ENCODE results near the gene CCDC137.

Gene CCDC137

DNA sequence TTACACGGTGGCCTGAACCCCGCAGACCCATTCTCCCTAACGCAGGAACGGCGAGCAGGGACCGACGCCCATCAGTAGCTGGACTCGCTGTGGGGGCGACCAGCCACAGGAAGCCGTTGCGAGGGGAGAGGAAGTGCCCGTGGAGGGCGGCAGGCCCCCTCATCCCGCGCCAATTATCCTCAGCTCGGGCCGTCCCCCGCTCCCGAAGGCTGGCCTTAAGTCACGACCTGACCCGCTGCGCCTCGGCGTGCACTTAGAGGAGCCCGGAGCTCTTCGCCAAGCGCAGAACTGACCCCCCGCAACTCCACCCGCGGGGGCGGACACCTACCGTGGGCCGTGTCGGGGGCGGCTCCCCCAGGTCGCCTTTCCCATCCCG lies 16.7 kb downstream of the CCDC137 start:
- Histone ChIP-seq H3K27me3 (ENCODE audit: insufficient read depth, low read length) (no peaks in the 10 kb centered on the region), H3K9ac (ENCODE audit: low read length) (peak overlapping the region; percentile 86), H3K36me3 (ENCODE audit: insufficient read depth, low read length) (peaks cover 29% of the 10 kb centered on the region; the same call in 1 of the 2 replicates), H3K4me3 (ENCODE audit: low read depth, low read length, poor library complexity, severe bottlenecking) (peak overlapping the region; percentile 82), H3F3A (ENCODE audit: insufficient read depth, low read length) (no peaks in the 10 kb centered on the region), H2AFZ (ENCODE audit: low read length) (no peak overlapping the region), H3K27ac (ENCODE audit: low read depth, low read length, poor library complexity, severe bottlenecking) (no peak overlapping the region), H4K20me1 (ENCODE audit: insufficient read depth, low read length) (no peaks in the 10 kb centered on the region), H3K4me2 (ENCODE audit: low read length) (peak overlapping the region; percentile 87), H3K79me2 (ENCODE audit: insufficient read depth, low read length) (peaks cover 15% of the 10 kb centered on the region), H3K4me1 (ENCODE audit: insufficient read depth, low read length, severe bottlenecking) (peaks cover 28% of the 10 kb centered on the region), H3K9me3 (ENCODE audit: low read length) (no peaks in the 10 kb centered on the region), H3K9me2 (ENCODE audit: low read depth, low read length) (no peaks in the 10 kb centered on the region)
- TF ChIP-seq, protein P1, sequence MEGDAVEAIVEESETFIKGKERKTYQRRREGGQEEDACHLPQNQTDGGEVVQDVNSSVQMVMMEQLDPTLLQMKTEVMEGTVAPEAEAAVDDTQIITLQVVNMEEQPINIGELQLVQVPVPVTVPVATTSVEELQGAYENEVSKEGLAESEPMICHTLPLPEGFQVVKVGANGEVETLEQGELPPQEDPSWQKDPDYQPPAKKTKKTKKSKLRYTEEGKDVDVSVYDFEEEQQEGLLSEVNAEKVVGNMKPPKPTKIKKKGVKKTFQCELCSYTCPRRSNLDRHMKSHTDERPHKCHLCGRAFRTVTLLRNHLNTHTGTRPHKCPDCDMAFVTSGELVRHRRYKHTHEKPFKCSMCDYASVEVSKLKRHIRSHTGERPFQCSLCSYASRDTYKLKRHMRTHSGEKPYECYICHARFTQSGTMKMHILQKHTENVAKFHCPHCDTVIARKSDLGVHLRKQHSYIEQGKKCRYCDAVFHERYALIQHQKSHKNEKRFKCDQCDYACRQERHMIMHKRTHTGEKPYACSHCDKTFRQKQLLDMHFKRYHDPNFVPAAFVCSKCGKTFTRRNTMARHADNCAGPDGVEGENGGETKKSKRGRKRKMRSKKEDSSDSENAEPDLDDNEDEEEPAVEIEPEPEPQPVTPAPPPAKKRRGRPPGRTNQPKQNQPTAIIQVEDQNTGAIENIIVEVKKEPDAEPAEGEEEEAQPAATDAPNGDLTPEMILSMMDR (IDR thresholded peaks at IDR 0.05; ENCODE audit: low read length) = no peak
- no peak for TF ChIP-seq EZH2 (IDR thresholded peaks at IDR 0.05; ENCODE audit: borderline replicate concordance, low read length)

- H3K9ac ChIP-seq (ENCODE audit: low read length) = peak within 1 kb of the TSS; percentile 86
- H3K9me3 ChIP-seq (ENCODE audit: low read length) = no peaks in the 10 kb centered on the region
- no peaks in the 10 kb centered on the region for H3K9me2 ChIP-seq (ENCODE audit: low read depth, low read length)
- H3K27me3 ChIP-seq (ENCODE audit: insufficient read depth, low read length) = no peaks in the 10 kb centered on the region
- no peak for TF ChIP-seq EZH2 (IDR thresholded peaks at IDR 0.05; ENCODE audit: borderline replicate concordance, low read length)
- TF ChIP-seq, protein P1 (IDR thresholded peaks at IDR 0.05; ENCODE audit: low read length) = no peak
- peaks cover 28% of the 10 kb centered on the region for H3K4me1 ChIP-seq (ENCODE audit: insufficient read depth, low read length, severe bottlenecking)
- H3K36me3 ChIP-seq (ENCODE audit: insufficient read depth, low read length) = peaks cover 35% of the 10 kb centered on the region; the same call in 1 of the 2 replicates
- no peak within 1 kb of the TSS for H2AFZ ChIP-seq (ENCODE audit: low read length)
- H3K4me3 ChIP-seq (ENCODE audit: low read depth, low read length, poor library complexity, severe bottlenecking) = peak within 1 kb of the TSS; percentile 82
- H3K4me2 ChIP-seq (ENCODE audit: low read length) = peak within 1 kb of the TSS; percentile 88
- peak within 1 kb of the TSS; percentile 3 for H3K27ac ChIP-seq (ENCODE audit: low read depth, low read length, poor library complexity, severe bottlenecking)
- peaks cover 15% of the 10 kb centered on the region for H3K79me2 ChIP-seq (ENCODE audit: insufficient read depth, low read length)
- no peaks in the 10 kb centered on the region for H3F3A ChIP-seq (ENCODE audit: insufficient read depth, low read length)
- no peaks in the 10 kb centered on the region for H4K20me1 ChIP-seq (ENCODE audit: insufficient read depth, low read length)
Measured at GRCh38 chr17:81683584-81684441, 17.3 kb downstream of the CCDC137 start, which contains the start of the genes ARL16 and HGS. TSS of gene ARL16 (minus strand) at chr17:81683797. CDS start at chr17:81683753, 44 bp downstream. TSS of gene HGS (plus strand) at chr17:81684011. CDS start at chr17:81684067, 56 bp downstream.

- Histone ChIP-seq H3K4me2 (ENCODE audit: low read length) (peak overlapping the region; percentile 88), H4K20me1 (ENCODE audit: insufficient read depth, low read length) (no peaks in the 10 kb centered on the region), H2AFZ (ENCODE audit: low read length) (no peak overlapping the region), H3K9me2 (ENCODE audit: low read depth, low read length) (no peaks in the 10 kb centered on the region), H3K36me3 (ENCODE audit: insufficient read depth, low read length) (peaks cover 41% of the 10 kb centered on the region), H3K27me3 (ENCODE audit: insufficient read depth, low read length) (no peaks in the 10 kb centered on the region), H3K4me1 (ENCODE audit: insufficient read depth, low read length, severe bottlenecking) (peaks cover 28% of the 10 kb centered on the region), H3K9ac (ENCODE audit: low read length) (peak overlapping the region; percentile 80), H3K4me3 (ENCODE audit: low read depth, low read length, poor library complexity, severe bottlenecking) (peak overlapping the region; percentile 82), H3K27ac (ENCODE audit: low read depth, low read length, poor library complexity, severe bottlenecking) (peak overlapping the region; percentile 3), H3K79me2 (ENCODE audit: insufficient read depth, low read length) (peaks cover 15% of the 10 kb centered on the region), H3K9me3 (ENCODE audit: low read length) (no peaks in the 10 kb centered on the region), H3F3A (ENCODE audit: insufficient read depth, low read length) (no peaks in the 10 kb centered on the region)
- TF ChIP-seq EZH2 (IDR thresholded peaks at IDR 0.05; ENCODE audit: borderline replicate concordance, low read length) = no peak
- TF ChIP-seq, protein P1 (IDR thresholded peaks at IDR 0.05; ENCODE audit: low read length) = no peak
Measured at GRCh38 chr17:81684442-81684911, 17.9 kb downstream of the CCDC137 start.
